SU-DHL-6 (cell line): ENCODE results near the gene BPIFB2.

Experiments
- CTCF ChIP-seq: fragments of 200-600 bp; sonication (generic); IDR thresholded peaks from one replicate; pipeline ENCODE4 v1.5.1; 2017; ENCODE audit warnings: antibody characterized with exemption, mild to moderate bottlenecking, low read length, moderate library complexity; ENCODE audit not compliant: insufficient read depth, poor library complexity, severe bottlenecking
- EZH2phosphoT487 ChIP-seq: fragments of 200-600 bp; sonication (generic), shearing (Covaris generic); conservative IDR thresholded peaks from 2 replicates; pipeline ENCODE4 v1.6.1; 2018; ENCODE audit warnings: mild to moderate bottlenecking, antibody characterized with exemption, low read length, moderate library complexity, mixed read lengths

- TF ChIP-seq CTCF, result no peak
- no peak for TF ChIP-seq EZH2phosphoT487
These were observed 17.1 kb upstream of the BPIFB2 start for GRCh38 chr20:32990426-32990825.
